ENCODE results near the gene DENND4A.

The DENND4A gene

GRCh38 chr15:65653341-65653740 is 138.8 kb downstream of the DENND4A start:
- Histone ChIP-seq H3K4me3 (ENCODE audit: low read length) (no peak overlapping the region), H3K9ac (ENCODE audit: low read length) (no peak overlapping the region), H3K27me3 (ENCODE audit: control insufficient read depth, insufficient read depth, low read length) (no peaks in the 10 kb centered on the region), H3K4me1 (ENCODE audit: control insufficient read depth, low read depth, low read length) (no peaks in the 10 kb centered on the region), H3K9me3 (ENCODE audit: control insufficient read depth, low read depth, low read length) (no peaks in the 10 kb centered on the region), H3K36me3 (ENCODE audit: control insufficient read depth, low read depth, low read length) (no peaks in the 10 kb centered on the region), H3K27ac (ENCODE audit: low read length) (no peak overlapping the region)

- H3K9me3 ChIP-seq (ENCODE audit: control insufficient read depth, low read depth, low read length): no peaks in the 10 kb centered on the region
- H3K27me3 ChIP-seq (ENCODE audit: control insufficient read depth, insufficient read depth, low read length): no peaks in the 10 kb centered on the region
- no peaks in the 10 kb centered on the region for H3K36me3 ChIP-seq (ENCODE audit: control insufficient read depth, low read depth, low read length)
- no peaks in the 10 kb centered on the region for H3K4me1 ChIP-seq (ENCODE audit: control insufficient read depth, low read depth, low read length)
- H3K9ac ChIP-seq (ENCODE audit: low read length): no peak overlapping the region
- H3K4me3 ChIP-seq (ENCODE audit: low read length): no peak overlapping the region
- H3K27ac ChIP-seq (ENCODE audit: low read length): no peak overlapping the region
These were observed 140.0 kb downstream of the DENND4A start for GRCh38 chr15:65651831-65652749.

GRCh38 chr15:65651042-65651322 is 141.1 kb downstream of the DENND4A start:
- no peaks in the 10 kb centered on the region for H3K4me1 ChIP-seq (ENCODE audit: control insufficient read depth, low read depth, low read length)
- H3K9me3 ChIP-seq (ENCODE audit: control insufficient read depth, low read depth, low read length): no peaks in the 10 kb centered on the region
- no peak overlapping the region for H3K27ac ChIP-seq (ENCODE audit: low read length)
- H3K4me3 ChIP-seq (ENCODE audit: low read length): no peak overlapping the region
- no peak overlapping the region for H3K9ac ChIP-seq (ENCODE audit: low read length)
- H3K27me3 ChIP-seq (ENCODE audit: control insufficient read depth, insufficient read depth, low read length): no peaks in the 10 kb centered on the region
- no peaks in the 10 kb centered on the region for H3K36me3 ChIP-seq (ENCODE audit: control insufficient read depth, low read depth, low read length)

GRCh38 chr15:65650312-65651041 is 141.6 kb downstream of the DENND4A start:
- no peaks in the 10 kb centered on the region for H3K9me3 ChIP-seq (ENCODE audit: control insufficient read depth, low read depth, low read length)
- no peaks in the 10 kb centered on the region for H3K36me3 ChIP-seq (ENCODE audit: control insufficient read depth, low read depth, low read length)
- no peak overlapping the region for H3K4me3 ChIP-seq (ENCODE audit: low read length)
- H3K27me3 ChIP-seq (ENCODE audit: control insufficient read depth, insufficient read depth, low read length): no peaks in the 10 kb centered on the region
- H3K4me1 ChIP-seq (ENCODE audit: control insufficient read depth, low read depth, low read length): no peaks in the 10 kb centered on the region
- no peak overlapping the region for H3K9ac ChIP-seq (ENCODE audit: low read length)
- H3K27ac ChIP-seq (ENCODE audit: low read length): no peak overlapping the region

- no peaks in the 10 kb centered on the region for H3K27me3 ChIP-seq (ENCODE audit: control insufficient read depth, insufficient read depth, low read length)
- no peaks in the 10 kb centered on the region for H3K36me3 ChIP-seq (ENCODE audit: control insufficient read depth, low read depth, low read length)
- no peak overlapping the region for H3K4me3 ChIP-seq (ENCODE audit: low read length)
- no peak overlapping the region for H3K9ac ChIP-seq (ENCODE audit: low read length)
- no peaks in the 10 kb centered on the region for H3K4me1 ChIP-seq (ENCODE audit: control insufficient read depth, low read depth, low read length)
- no peaks in the 10 kb centered on the region for H3K9me3 ChIP-seq (ENCODE audit: control insufficient read depth, low read depth, low read length)
- H3K27ac ChIP-seq (ENCODE audit: low read length): no peak overlapping the region
These were observed 145.6 kb downstream of the DENND4A start for GRCh38 chr15:65646486-65646885.

GRCh38 chr15:65645392-65645791 is 146.7 kb downstream of the DENND4A start:
- Histone ChIP-seq H3K4me1 (ENCODE audit: control insufficient read depth, low read depth, low read length) (no peaks in the 10 kb centered on the region), H3K27me3 (ENCODE audit: control insufficient read depth, insufficient read depth, low read length) (no peaks in the 10 kb centered on the region), H3K36me3 (ENCODE audit: control insufficient read depth, low read depth, low read length) (no peaks in the 10 kb centered on the region), H3K9ac (ENCODE audit: low read length) (no peak overlapping the region), H3K9me3 (ENCODE audit: control insufficient read depth, low read depth, low read length) (no peaks in the 10 kb centered on the region), H3K4me3 (ENCODE audit: low read length) (no peak overlapping the region), H3K27ac (ENCODE audit: low read length) (no peak overlapping the region)

- H3K27me3 ChIP-seq (ENCODE audit: control insufficient read depth, insufficient read depth, low read length): no peaks in the 10 kb centered on the region
- H3K27ac ChIP-seq (ENCODE audit: low read length): no peak overlapping the region
- H3K9ac ChIP-seq (ENCODE audit: low read length): no peak overlapping the region
- no peaks in the 10 kb centered on the region for H3K4me1 ChIP-seq (ENCODE audit: control insufficient read depth, low read depth, low read length)
- no peaks in the 10 kb centered on the region for H3K36me3 ChIP-seq (ENCODE audit: control insufficient read depth, low read depth, low read length)
- no peaks in the 10 kb centered on the region for H3K9me3 ChIP-seq (ENCODE audit: control insufficient read depth, low read depth, low read length)
- no peak overlapping the region for H3K4me3 ChIP-seq (ENCODE audit: low read length)
These were observed 147.8 kb downstream of the DENND4A start for GRCh38 chr15:65644282-65644681.

- peaks cover 3% of the 10 kb centered on the region for H3K4me1 ChIP-seq (ENCODE audit: control insufficient read depth, low read depth, low read length)
- no peaks in the 10 kb centered on the region for H3K36me3 ChIP-seq (ENCODE audit: control insufficient read depth, low read depth, low read length)
- no peak overlapping the region for H3K9ac ChIP-seq (ENCODE audit: low read length)
- H3K9me3 ChIP-seq (ENCODE audit: control insufficient read depth, low read depth, low read length): no peaks in the 10 kb centered on the region
- no peaks in the 10 kb centered on the region for H3K27me3 ChIP-seq (ENCODE audit: control insufficient read depth, insufficient read depth, low read length)
- H3K4me3 ChIP-seq (ENCODE audit: low read length): no peak overlapping the region
- no peak overlapping the region for H3K27ac ChIP-seq (ENCODE audit: low read length)
These were observed 149.5 kb downstream of the DENND4A start for GRCh38 chr15:65642594-65642993.

- H3K36me3 ChIP-seq (ENCODE audit: control insufficient read depth, low read depth, low read length): no peaks in the 10 kb centered on the region
- peaks cover 3% of the 10 kb centered on the region for H3K4me1 ChIP-seq (ENCODE audit: control insufficient read depth, low read depth, low read length)
- H3K9me3 ChIP-seq (ENCODE audit: control insufficient read depth, low read depth, low read length): no peaks in the 10 kb centered on the region
- no peak overlapping the region for H3K9ac ChIP-seq (ENCODE audit: low read length)
- H3K27me3 ChIP-seq (ENCODE audit: control insufficient read depth, insufficient read depth, low read length): no peaks in the 10 kb centered on the region
- H3K4me3 ChIP-seq (ENCODE audit: low read length): no peak overlapping the region
- no peak overlapping the region for H3K27ac ChIP-seq (ENCODE audit: low read length)
These were observed 150.2 kb downstream of the DENND4A start for GRCh38 chr15:65641768-65642475.

- no peaks in the 10 kb centered on the region for H3K9me3 ChIP-seq (ENCODE audit: control insufficient read depth, low read depth, low read length)
- H3K9ac ChIP-seq (ENCODE audit: low read length): no peak overlapping the region
- H3K27ac ChIP-seq (ENCODE audit: low read length): no peak overlapping the region
- H3K4me3 ChIP-seq (ENCODE audit: low read length): no peak overlapping the region
- no peaks in the 10 kb centered on the region for H3K36me3 ChIP-seq (ENCODE audit: control insufficient read depth, low read depth, low read length)
- H3K27me3 ChIP-seq (ENCODE audit: control insufficient read depth, insufficient read depth, low read length): no peaks in the 10 kb centered on the region
- peaks cover 3% of the 10 kb centered on the region for H3K4me1 ChIP-seq (ENCODE audit: control insufficient read depth, low read depth, low read length)
These were observed 152.6 kb downstream of the DENND4A start for GRCh38 chr15:65639509-65639908.

- Histone ChIP-seq H3K9me3 (ENCODE audit: control insufficient read depth, low read depth, low read length) (no peaks in the 10 kb centered on the region), H3K27ac (ENCODE audit: low read length) (no peak overlapping the region), H3K9ac (ENCODE audit: low read length) (no peak overlapping the region), H3K36me3 (ENCODE audit: control insufficient read depth, low read depth, low read length) (no peaks in the 10 kb centered on the region), H3K4me1 (ENCODE audit: control insufficient read depth, low read depth, low read length) (peaks cover 3% of the 10 kb centered on the region), H3K27me3 (ENCODE audit: control insufficient read depth, insufficient read depth, low read length) (no peaks in the 10 kb centered on the region), H3K4me3 (ENCODE audit: low read length) (no peak overlapping the region)
These were observed 153.4 kb downstream of the DENND4A start for GRCh38 chr15:65638681-65639089.
